LNCaP clone FGC (cell line): ENCODE results near the gene SEH1L.
"Not testable (repeated sequence)": the region's sequence is repeated elsewhere in the genome, so short reads cannot be mapped to it uniquely, and the experiment has no call there.

Source experiments
- DNase-seq: peaks from one replicate; pipeline ENCODE4 v3.0.0-alpha.2; 2011; ENCODE audit warnings: low read depth
- H3K4me3 ChIP-seq: 2 replicates; pipeline ENCODE4 v1.5.1; 2011; ENCODE audit warnings: mild to moderate bottlenecking, low read depth, low read length, control low read depth
- TF ChIP-seq, protein P1 (sequence below): IDR thresholded peaks from 2 replicates; pipeline ENCODE4 v1.5.1; 2012; ENCODE audit warnings: mild to moderate bottlenecking; ENCODE audit not compliant: control insufficient read depth, insufficient read depth; ENCODE audit errors: extremely low read depth

Gene SEH1L

DNA sequence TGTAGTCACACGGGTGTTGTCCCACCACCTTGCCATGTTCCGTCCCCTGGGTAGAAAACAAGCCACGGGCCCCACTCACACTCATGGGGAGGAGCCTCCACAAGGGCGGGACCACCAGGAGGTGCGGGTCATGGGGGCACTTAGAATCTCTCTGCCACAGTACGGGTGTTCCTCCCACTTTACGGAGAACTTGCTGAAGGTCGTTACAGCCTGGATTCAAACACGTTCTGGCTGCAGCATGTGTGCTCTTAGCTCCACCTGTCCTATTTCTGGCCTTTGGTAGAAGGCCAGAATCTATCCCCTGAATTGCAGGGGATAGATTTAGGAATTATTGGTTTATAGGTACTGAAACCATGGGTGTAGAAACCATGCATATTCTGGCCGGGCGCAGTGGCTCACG lies 28.5 kb downstream of the SEH1L start:
- TF ChIP-seq, protein P1, sequence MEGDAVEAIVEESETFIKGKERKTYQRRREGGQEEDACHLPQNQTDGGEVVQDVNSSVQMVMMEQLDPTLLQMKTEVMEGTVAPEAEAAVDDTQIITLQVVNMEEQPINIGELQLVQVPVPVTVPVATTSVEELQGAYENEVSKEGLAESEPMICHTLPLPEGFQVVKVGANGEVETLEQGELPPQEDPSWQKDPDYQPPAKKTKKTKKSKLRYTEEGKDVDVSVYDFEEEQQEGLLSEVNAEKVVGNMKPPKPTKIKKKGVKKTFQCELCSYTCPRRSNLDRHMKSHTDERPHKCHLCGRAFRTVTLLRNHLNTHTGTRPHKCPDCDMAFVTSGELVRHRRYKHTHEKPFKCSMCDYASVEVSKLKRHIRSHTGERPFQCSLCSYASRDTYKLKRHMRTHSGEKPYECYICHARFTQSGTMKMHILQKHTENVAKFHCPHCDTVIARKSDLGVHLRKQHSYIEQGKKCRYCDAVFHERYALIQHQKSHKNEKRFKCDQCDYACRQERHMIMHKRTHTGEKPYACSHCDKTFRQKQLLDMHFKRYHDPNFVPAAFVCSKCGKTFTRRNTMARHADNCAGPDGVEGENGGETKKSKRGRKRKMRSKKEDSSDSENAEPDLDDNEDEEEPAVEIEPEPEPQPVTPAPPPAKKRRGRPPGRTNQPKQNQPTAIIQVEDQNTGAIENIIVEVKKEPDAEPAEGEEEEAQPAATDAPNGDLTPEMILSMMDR: no peak
- no peak overlapping the region for H3K4me3 ChIP-seq
- no peak for DNase-seq

DNA sequence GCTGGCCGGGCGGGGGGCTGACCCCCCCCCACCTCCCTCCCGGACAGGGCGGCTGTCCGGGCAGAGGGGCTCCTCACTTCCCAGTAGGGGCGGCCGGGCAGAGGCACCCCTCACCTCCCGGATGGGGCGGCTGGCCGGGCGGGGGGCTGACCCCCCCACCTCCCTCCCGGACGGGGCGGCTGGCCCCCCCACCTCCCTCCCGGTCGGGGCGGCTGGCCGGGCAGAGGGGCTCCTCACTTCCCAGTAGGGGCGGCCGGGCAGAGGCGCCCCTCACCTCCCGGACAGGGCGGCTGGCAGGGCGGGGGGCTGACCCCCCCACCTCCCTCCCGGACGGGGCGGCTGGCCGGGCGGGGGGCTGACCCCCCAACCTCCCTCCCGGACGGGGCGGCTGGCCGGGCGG lies 32.3 kb downstream of the SEH1L start:
- not testable (repeated sequence) for DNase-seq, H3K4me3 ChIP-seq

DNA sequence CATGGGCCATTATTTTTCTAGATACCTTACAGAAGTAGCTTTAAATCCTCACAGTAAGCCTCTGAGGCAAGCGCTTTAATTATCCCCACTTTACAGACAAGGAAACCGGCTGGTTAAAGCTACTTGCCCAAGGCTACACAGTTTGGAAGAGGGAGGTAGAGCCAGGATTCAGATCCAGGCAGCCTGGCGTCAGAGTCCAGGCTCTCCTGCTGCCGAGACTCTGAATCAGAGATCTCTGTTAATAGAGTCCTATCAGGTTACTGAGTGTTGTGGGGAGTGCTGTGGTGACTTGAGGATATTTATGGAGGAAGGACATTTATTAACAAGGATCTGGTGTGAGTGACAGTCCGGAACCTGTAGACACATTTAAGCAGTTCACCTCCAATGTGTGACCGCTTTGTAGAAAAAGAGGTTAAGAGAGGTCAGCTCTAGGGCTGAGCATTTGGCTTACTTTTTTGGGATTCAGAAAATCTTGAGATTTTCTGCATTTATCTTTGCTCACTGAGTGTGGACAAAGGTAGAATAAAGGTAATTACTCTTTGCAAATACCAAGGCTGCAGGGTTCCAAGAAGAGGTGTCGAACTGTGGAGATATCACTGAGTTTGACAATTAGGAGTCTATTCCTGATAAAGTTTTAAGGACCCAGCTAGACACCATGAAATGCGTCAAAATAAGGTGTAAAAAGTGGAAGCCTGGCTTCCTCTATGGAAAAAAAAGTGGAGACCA lies 41.7 kb downstream of the SEH1L start:
- DNase-seq: no peak
- TF ChIP-seq, protein P1: no peak
- H3K4me3 ChIP-seq: no peak overlapping the region

DNA sequence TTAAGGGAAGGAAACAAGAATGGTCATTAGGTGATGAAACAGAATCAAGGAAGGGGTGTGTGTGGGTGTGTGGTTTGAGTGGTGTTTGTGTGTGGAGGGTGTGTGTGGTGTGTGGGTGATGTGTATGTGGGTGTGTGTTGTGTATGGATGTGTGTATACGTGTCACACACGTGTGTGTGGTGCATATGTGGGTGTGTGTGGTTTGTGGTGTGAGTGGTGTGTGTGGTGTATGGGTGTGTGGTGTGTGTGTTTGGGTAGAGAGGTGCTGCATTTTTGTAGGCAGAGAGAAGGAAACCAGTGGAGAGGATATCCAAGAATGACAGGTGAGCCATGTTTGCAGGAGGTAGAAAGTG lies 42.3 kb downstream of the SEH1L start:
- H3K4me3 ChIP-seq: peak overlapping the region; percentile 90
- TF ChIP-seq, protein P1: no peak
- DNase-seq: no peak

DNA sequence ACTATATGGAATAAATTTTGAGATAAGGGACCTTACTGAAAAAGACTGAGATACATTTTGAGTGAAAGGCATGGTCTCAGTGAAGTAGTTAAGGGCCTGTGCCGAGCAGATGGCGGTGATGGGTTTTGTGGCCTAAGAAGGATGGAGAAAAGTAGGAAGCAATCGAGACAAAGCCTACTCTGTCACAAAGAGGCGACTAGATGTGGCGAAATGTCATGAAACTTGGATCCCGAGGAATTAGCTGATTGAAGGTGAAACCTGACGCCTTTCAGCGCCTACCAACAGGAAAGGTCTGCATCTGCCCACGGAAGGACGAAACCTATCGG lies 42.8 kb downstream of the SEH1L start:
- no peak for DNase-seq
- TF ChIP-seq, protein P1: no peak
- peak overlapping the region; percentile 90 for H3K4me3 ChIP-seq

DNA sequence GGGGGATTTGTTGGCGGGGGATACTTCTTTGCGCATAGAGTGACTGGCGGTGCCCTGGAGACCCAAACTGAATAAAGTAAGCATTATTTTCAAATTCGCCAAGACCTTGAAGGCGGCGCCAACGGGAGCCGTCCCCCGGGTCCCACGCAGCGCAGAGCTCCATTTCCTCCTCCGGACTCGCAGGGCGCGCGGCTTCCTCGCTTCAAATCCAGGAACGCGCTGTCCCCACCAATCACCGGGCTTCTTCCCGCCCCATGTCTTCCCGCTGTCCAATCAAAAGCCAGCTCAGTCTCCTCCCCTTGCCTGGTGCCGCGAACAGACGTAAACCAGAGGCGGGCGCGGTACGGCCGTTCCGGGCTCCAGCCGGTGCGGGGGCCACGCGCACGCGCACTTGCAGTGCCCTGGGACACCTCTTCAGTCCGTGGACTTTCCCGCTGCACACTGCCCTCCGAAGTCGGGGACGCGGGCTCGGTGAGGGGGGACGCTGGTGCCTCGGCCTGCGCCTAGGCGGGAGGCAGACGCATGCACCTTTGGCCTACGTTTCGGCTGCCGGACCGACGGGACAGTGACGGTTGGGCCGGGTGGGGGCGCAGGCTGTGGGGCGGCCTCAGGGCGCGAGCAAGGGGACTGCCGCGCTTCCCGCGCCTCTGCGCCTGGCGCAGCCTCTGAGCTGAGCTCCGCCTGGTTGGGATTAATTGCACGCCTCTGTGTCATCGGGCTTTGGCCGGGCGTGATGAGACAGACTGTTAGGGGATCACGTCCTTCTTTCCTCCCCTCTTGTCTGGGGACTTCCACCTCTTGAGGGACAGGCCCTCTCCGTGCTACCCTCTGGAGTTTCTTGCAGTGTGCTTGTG lies 43.4 kb downstream of the SEH1L start, which contains the start of gene CEP192:
Gene CEP192, plus strand, starts transcription at position 396 of the 854 bp plus-strand sequence. CDS start 8,063 bp downstream, outside the sequence.
- DNase-seq: peak; percentile 96
- TF ChIP-seq, protein P1: 0 out of 2 replicates have a peak, but pooled peaks have one; percentile 27
- peak within 1 kb of the TSS; percentile 90 for H3K4me3 ChIP-seq

DNA sequence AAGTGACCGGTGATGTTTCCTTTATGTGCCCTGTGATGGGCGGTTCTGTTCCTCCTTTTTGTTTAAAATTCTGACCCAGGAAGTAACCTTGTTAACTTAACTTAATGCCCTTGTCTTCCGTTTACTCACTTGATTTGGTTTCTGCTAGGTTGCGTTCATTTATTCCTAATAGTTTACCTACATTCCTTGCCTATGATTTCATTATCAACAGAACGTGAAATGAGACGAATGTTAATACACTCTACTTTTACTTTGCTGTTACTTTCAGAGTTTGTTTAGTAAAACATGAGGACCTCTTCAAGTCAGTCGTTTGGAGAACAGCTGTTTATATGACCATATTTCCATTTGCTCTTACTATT lies 44.0 kb downstream of the SEH1L start:
- no peak for DNase-seq
- TF ChIP-seq, protein P1: no peak

More for the DNA sequence above, 44.0 kb downstream of the SEH1L start:
- H3K4me3 ChIP-seq: peak overlapping the region; percentile 90
